PC-3 (cell line): ENCODE data around the gene ALG9. TPM values are rescaled to one million over a fixed set of nuclear protein-coding genes. Genes with fewer than 3 reads are reported as not detected.

Experiments
- ATAC-seq: fragments of 200-7000 bp; cut with Tn5 transposase; 2 replicates; pipeline ENCODE4 v1.9.1; 2020; ENCODE audit warnings: mild to moderate bottlenecking, moderate library complexity
- BruUV-seq: library from RNA; stranded (reverse); fragments of 400-500 nt; replicated peaks from 2 replicates; lab custom pipeline; 2021; lab: Mats Ljungman, UMichigan
- CTCF ChIA-PET: fragments of 300-600 bp; sonication (Branson Sonifier 250); formaldehyde crosslinking; loops from one replicate; lab custom pipeline; 2022; ENCODE audit warnings: antibody characterized with exemption; lab: Charles Lee
- POLR2A ChIA-PET: fragments of 300-600 bp; sonication (Branson Sonifier 250); formaldehyde crosslinking; loops from one replicate; lab custom pipeline; 2022; ENCODE audit warnings: antibody characterized with exemption; ENCODE audit not compliant: unreplicated experiment; lab: Charles Lee
- DNase-seq: peaks from one replicate; pipeline ENCODE4 v3.0.0-alpha.2; 2015
- H2AFZ ChIP-seq: fragments of 300-600 bp; sonication (generic); 2 replicates; pipeline ENCODE4 v1.6.0; 2016; ENCODE audit warnings: antibody characterized with exemption, low read length
- H3F3A ChIP-seq: fragments of 300-600 bp; sonication (generic); one replicate; pipeline ENCODE4 v1.6.0; 2017; ENCODE audit warnings: antibody characterized with exemption, low read length, control low read depth, mild to moderate bottlenecking; ENCODE audit not compliant: unreplicated experiment
- H3K27ac ChIP-seq: fragments of 300-600 bp; sonication (generic); 2 replicates; pipeline ENCODE4 v1.5.1; 2016; ENCODE audit warnings: mild to moderate bottlenecking, low read length
- H3K27me3 ChIP-seq: fragments of 300-600 bp; sonication (generic); 2 replicates; pipeline ENCODE4 v1.6.1; 2016; ENCODE audit warnings: low read length, mixed read lengths
- H3K36me3 ChIP-seq: fragments of 300-600 bp; sonication (generic); 2 replicates; pipeline ENCODE4 v1.6.1; 2016; ENCODE audit warnings: low read depth, mixed run types, low read length, mixed read lengths
- H3K4me1 ChIP-seq: fragments of 300-600 bp; sonication (generic); 2 replicates; pipeline ENCODE4 v1.5.1; 2016; ENCODE audit warnings: low read length; ENCODE audit not compliant: insufficient read depth
- H3K4me2 ChIP-seq: fragments of 300-600 bp; sonication (generic); 2 replicates; pipeline ENCODE4 v1.6.0; 2016; ENCODE audit warnings: low read length
- H3K4me3 ChIP-seq: fragments of 300-600 bp; sonication (generic); 2 replicates; pipeline ENCODE4 v1.5.1; 2016; ENCODE audit warnings: mild to moderate bottlenecking, low read length, mixed read lengths
- H3K79me2 ChIP-seq: fragments of 300-600 bp; sonication (generic); 2 replicates; pipeline ENCODE4 v1.6.1; 2017; ENCODE audit warnings: low read length, mixed read lengths
- H3K9ac ChIP-seq: fragments of 300-600 bp; sonication (generic); 2 replicates; pipeline ENCODE4 v1.6.0; 2016; ENCODE audit warnings: mild to moderate bottlenecking, low read length
- H3K9me2 ChIP-seq: fragments of 300-600 bp; sonication (generic); replicated peaks from 2 replicates; pipeline ENCODE4 v1.6.1; 2016; ENCODE audit warnings: mixed run types, low read length, mixed read lengths
- H3K9me3 ChIP-seq: fragments of 300-600 bp; sonication (generic); 2 replicates; pipeline ENCODE4 v1.6.1; 2016; ENCODE audit warnings: low read length, mixed read lengths
- H4K20me1 ChIP-seq: fragments of 300-600 bp; sonication (generic); 2 replicates; pipeline ENCODE4 v1.6.1; 2016; ENCODE audit warnings: low read length, mixed read lengths
- EZH2 ChIP-seq: fragments of 300-600 bp; sonication (generic); IDR thresholded peaks from one replicate; pipeline ENCODE4 v1.6.1; 2017; ENCODE audit warnings: antibody characterized with exemption, mild to moderate bottlenecking, low read length; ENCODE audit not compliant: unreplicated experiment
- EZH2phosphoT487 ChIP-seq: fragments of 300-600 bp; sonication (generic); IDR thresholded peaks from 2 replicates; pipeline ENCODE4 v1.6.1; 2018; ENCODE audit warnings: mild to moderate bottlenecking, antibody characterized with exemption, low read length, borderline replicate concordance
- intact Hi-C: fragments of 100-400 bp; cut with micrococcal nuclease; formaldehyde crosslinking; loops from 2 replicates; pipeline ENCODE4 v1.9.0; 2023
- total RNA-seq: library from RNA; depleted of rRNA; stranded (reverse); fragments of >200 nt; gene quantifications from 2 replicates; pipeline ENCODE4 v1.2.3, GENCODE V29; 2014; rRNA removed
- TF ChIP-seq, protein P1 (sequence below): fragments of 300-600 bp; sonication (generic); conservative IDR thresholded peaks from 2 replicates; pipeline ENCODE4 v1.5.1; 2017; ENCODE audit warnings: antibody characterized with exemption, low read depth, mild to moderate bottlenecking, low read length

The ALG9 gene
- total RNA-seq, 1 experiment from 2014 or later = 34.3 TPM

DNA sequence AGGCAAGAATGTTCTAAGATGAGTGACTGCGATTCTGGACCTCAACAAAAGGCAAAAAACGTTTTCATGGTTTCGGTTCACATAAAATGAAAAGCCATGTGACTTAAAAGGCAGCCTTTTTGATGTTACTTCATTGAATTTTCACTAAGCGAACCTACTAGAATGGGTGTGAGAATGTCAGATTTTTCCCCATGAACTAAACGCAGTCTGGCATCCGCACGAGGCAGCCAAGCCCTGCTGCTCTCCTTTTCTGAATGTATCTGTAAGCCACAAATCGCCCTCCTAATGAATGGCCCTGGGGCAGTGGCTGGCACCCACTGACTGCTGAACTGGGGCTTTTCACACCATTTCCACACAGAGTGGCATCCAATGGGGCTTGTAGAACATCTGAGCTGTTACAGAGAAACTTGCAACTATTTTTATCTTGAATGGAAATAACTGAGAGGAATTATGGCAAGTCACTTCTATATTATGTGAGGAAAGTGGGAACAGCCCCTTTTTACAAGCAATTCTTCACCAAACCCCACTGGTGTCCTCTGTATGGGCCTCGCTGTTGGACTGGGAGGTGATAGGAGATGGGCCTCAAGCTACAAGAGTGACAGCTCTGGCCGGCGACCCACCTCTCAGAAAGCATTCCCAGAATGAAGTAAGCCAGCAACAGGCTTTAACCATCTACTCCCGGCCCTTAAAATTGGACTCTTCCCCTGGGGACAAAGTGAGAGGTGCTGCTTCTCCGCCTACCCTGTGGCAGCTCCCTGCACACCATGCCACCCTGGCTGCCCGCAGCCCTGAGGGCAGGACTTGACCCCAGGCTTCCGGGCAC is 134.5 kb downstream of the ALG9 start:
- Histone ChIP-seq H3K36me3 (peaks cover 19% of the 10 kb centered on the region), H3K27me3 (no peaks in the 10 kb centered on the region), H2AFZ (peak overlapping the region; percentile 54; the same call in 1 of the 2 replicates), H3K79me2 (no peaks in the 10 kb centered on the region), H4K20me1 (no peaks in the 10 kb centered on the region), H3K4me2 (peak overlapping the region; percentile 82), H3K27ac (peak overlapping the region; percentile 96), H3K9me2 (no peaks in the 10 kb centered on the region), H3K9ac (peak overlapping the region; percentile 82), H3F3A (peaks cover 6% of the 10 kb centered on the region), H3K4me3 (no peak overlapping the region), H3K9me3 (no peaks in the 10 kb centered on the region), H3K4me1 (peaks cover 26% of the 10 kb centered on the region)
- ATAC-seq = no peak
- ChIA-PET POLR2A (interaction anchor here (0.9 kb wide), 1 partner anchor 29 kb away, joined by 4 read pairs; no protein-coding TSS in a partner anchor), CTCF (no interaction called here)
- TF ChIP-seq EZH2 (no peak), EZH2phosphoT487 (no peak)
- TF ChIP-seq, protein P1, sequence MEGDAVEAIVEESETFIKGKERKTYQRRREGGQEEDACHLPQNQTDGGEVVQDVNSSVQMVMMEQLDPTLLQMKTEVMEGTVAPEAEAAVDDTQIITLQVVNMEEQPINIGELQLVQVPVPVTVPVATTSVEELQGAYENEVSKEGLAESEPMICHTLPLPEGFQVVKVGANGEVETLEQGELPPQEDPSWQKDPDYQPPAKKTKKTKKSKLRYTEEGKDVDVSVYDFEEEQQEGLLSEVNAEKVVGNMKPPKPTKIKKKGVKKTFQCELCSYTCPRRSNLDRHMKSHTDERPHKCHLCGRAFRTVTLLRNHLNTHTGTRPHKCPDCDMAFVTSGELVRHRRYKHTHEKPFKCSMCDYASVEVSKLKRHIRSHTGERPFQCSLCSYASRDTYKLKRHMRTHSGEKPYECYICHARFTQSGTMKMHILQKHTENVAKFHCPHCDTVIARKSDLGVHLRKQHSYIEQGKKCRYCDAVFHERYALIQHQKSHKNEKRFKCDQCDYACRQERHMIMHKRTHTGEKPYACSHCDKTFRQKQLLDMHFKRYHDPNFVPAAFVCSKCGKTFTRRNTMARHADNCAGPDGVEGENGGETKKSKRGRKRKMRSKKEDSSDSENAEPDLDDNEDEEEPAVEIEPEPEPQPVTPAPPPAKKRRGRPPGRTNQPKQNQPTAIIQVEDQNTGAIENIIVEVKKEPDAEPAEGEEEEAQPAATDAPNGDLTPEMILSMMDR = no peak
- no peak for DNase-seq
- intact Hi-C loops = no loop called here
- no TSS peak for BruUV-seq

Other genes starting within 250 kb of the ALG9 start
- gene PPP2R1B, start 105.2 kb downstream of the ALG9 start, total RNA-seq = 31.3 and 41.5 TPM in 2 replicates
- gene FDXACB1, start 7.6 kb upstream of the ALG9 start, total RNA-seq = 2.5 and 3.0 TPM in 2 replicates
- gene CFAP68, start 8.0 kb upstream of the ALG9 start, total RNA-seq = 26.0 and 27.4 TPM in 2 replicates
- gene CRYAB, start 40.2 kb upstream of the ALG9 start, total RNA-seq = not detected in 2 replicates
- not detected in 2 replicates for gene HSPB2, start 41.2 kb upstream of the ALG9 start, total RNA-seq
- 8.7 and 10.5 TPM in 2 replicates for gene C11orf52, start 47.3 kb upstream of the ALG9 start, total RNA-seq
- gene DIXDC1, start 65.8 kb upstream of the ALG9 start, total RNA-seq = 6.8 and 10.8 TPM in 2 replicates
- 78.9 and 102 TPM in 2 replicates for gene DLAT, start 153.8 kb upstream of the ALG9 start, total RNA-seq
- gene PIH1D2, start 202.4 kb upstream of the ALG9 start, total RNA-seq = 0.75 and 1.7 TPM in 2 replicates
- 19.4 and 34.3 TPM in 2 replicates for gene NKAPD1, start 202.7 kb upstream of the ALG9 start, total RNA-seq
- gene TIMM8B, start 215.2 kb upstream of the ALG9 start, total RNA-seq = 210 and 238 TPM in 2 replicates
- gene SDHD, start 215.3 kb upstream of the ALG9 start, total RNA-seq = 139 and 184 TPM in 2 replicates